K562 (cell line): ENCODE data around the gene PGGHG. TPM values are rescaled to one million over a fixed set of nuclear protein-coding genes. Genes with fewer than 3 reads are reported as not detected.

Source experiments
- AFF1 ChIP-seq, 2 experiments: fragments of 450-650 bp; IDR thresholded peaks; 2 replicates each; pipeline ENCODE4 v1.6.1; 2018; ENCODE audit warnings: mild to moderate bottlenecking in 2 of 2, low read depth in 1 of 2; ENCODE audit not compliant: partially characterized antibody in 2 of 2
- HDAC3 ChIP-seq: fragments of 450-650 bp; IDR thresholded peaks from 2 replicates; pipeline ENCODE4 v1.6.1; 2018; ENCODE audit warnings: borderline replicate concordance, mild to moderate bottlenecking, moderate library complexity; ENCODE audit not compliant: partially characterized antibody
- HOXB6 ChIP-seq: fragments of 250-450 bp; sonication (Bioruptor Pico); IDR thresholded peaks from 2 replicates; pipeline ENCODE4 v1.5.1; 2022; ENCODE audit warnings: mild to moderate bottlenecking, borderline replicate concordance
- SAP30 ChIP-seq: fragments of 200-600 bp; sonication (generic); IDR thresholded peaks from 2 replicates; pipeline ENCODE4 v1.6.1; 2012; ENCODE audit warnings: borderline replicate concordance, low read depth, mild to moderate bottlenecking, moderate library complexity, low read length, control low read depth, inconsistent platforms; ENCODE audit not compliant: insufficient read depth, poor library complexity, severe bottlenecking
- SMAD1 ChIP-seq: fragments of 150-350 bp; IDR thresholded peaks from 2 replicates; pipeline ENCODE4 v1.6.1; 2014; ENCODE audit warnings: low read length, low read depth; ENCODE audit not compliant: partially characterized antibody
- TSHZ1 ChIP-seq: fragments of 250-450 bp; sonication (Bioruptor Pico); IDR thresholded peaks from 2 replicates; pipeline ENCODE4 v1.4.0; 2020; ENCODE audit warnings: mild to moderate bottlenecking, moderate library complexity
- ZBTB2 ChIP-seq: fragments of 450-650 bp; IDR thresholded peaks from 2 replicates; pipeline ENCODE4 v1.6.1; 2016; ENCODE audit warnings: antibody characterized with exemption
- ZNF24 ChIP-seq: fragments of 450-650 bp; IDR thresholded peaks from 2 replicates; pipeline ENCODE4 v1.6.1; 2016
- ZNF584 ChIP-seq: fragments of 200-800 bp; sonication (Bioruptor generic); IDR thresholded peaks from 2 replicates; pipeline ENCODE4 v1.6.1; 2016; ENCODE audit warnings: low read depth, mild to moderate bottlenecking, missing genetic modification characterization, missing compliant biosample characterization
- polyA plus RNA-seq, 8 experiments: library from polyadenylated mRNA; depleted of rRNA in 4 of 8; stranded (reverse) in 5 of 8; unstranded in 3 of 8; fragments of >200 nt; fragmentation: Nextera tagmentation in 2 of 8; fragmentation: Illumina TruSeq in 1 of 8; extraction: Ambion mirVana in 2 of 8; extraction: Trizol in 1 of 8; gene quantifications; 2 replicates each; pipeline versions ENCODE4 v1.2.1 to v1.2.3, GENCODE V29; 2011 to 2014; ENCODE audit warnings: inconsistent platforms in 1 of 8, missing spikeins in 1 of 8
- total RNA-seq, 7 experiments: library from RNA; depleted of rRNA in 6 of 7; stranded (reverse); fragments of >200 nt in 6 of 7; fragmentation: Illumina TruSeq in 2 of 7; extraction: Trizol in 2 of 7; gene quantifications; 2 replicates each; pipeline versions ENCODE4 v1.2.1 to v1.2.3, GENCODE V29; 2011 to 2021; ENCODE audit warnings: low replicate concordance in 1 of 7

The PGGHG gene
- total and polyA plus RNA-seq, 9 of the 15 experiments (the other 6 are each of a cell fraction or from before 2014, with no cell fraction given): 0.38 to 85.1 (median 18.1) TPM

- TF ChIP-seq TSHZ1 (CRISPR knock-in tag) (no peak), ZNF24 (no peak), ZNF584 (CRISPR knock-in tag) (no peak), SAP30 (no peak), HOXB6 (CRISPR knock-in tag) (no peak), ZBTB2 (no peak), SMAD1 (no peak), AFF1 (IDR thresholded peaks at IDR 0.05; ENCODE audit: low read depth in 1 of 2, partially characterized antibody in 2 of 2) (no peak), HDAC3 (no peak)
These were observed 24.4 kb downstream of the PGGHG start (continued) for GRCh38 chr11:313304-313786.
